ENCODE results near the gene LCTL.

- TF ChIP-seq CTCF (IDR thresholded peaks at IDR 0.05 in 4 of 5, conservative IDR thresholded peaks at IDR 0.05 in 1 of 5) (no peak), POLR2A (IDR thresholded peaks at IDR 0.05) (no peak)
Observed at GRCh38 chr15:66570842-66571478, 5.2 kb upstream of the LCTL start.

All from gastrocnemius medialis (tissue), 4 donors.